Natural killer cell (primary cell): ENCODE results near the gene LRP4. TPM values are rescaled to one million over a fixed set of nuclear protein-coding genes. Genes with fewer than 3 reads are reported as not detected.

ENCODE experiments used
- ATAC-seq, 3 donors: fragments of 150-1000 bp in 2 of 3; fragments of 200-7000 bp in 1 of 3; cut with Tn5 transposase; 1 replicate in 1 of 3; 2 replicates in 2 of 3; pipeline ENCODE4 v1.10.0; 2021; ENCODE audit warnings: mild to moderate bottlenecking in 2 of 3, moderate library complexity in 2 of 3
- DNase-seq, 2 donors: peaks; one replicate each; pipeline versions ENCODE4 v3.0.0 to v3.0.0-alpha.2; 2013 to 2021; ENCODE audit warnings: mixed read lengths in 1 of 2
- H3K27ac ChIP-seq: one replicate; pipeline ENCODE4 v1.5.1; 2013; ENCODE audit warnings: mild to moderate bottlenecking, low read length
- H3K27me3 ChIP-seq: one replicate; pipeline ENCODE4 v1.6.1; 2013; ENCODE audit warnings: low read length; ENCODE audit not compliant: control insufficient read depth, insufficient read depth
- H3K36me3 ChIP-seq: one replicate; pipeline ENCODE4 v1.6.1; 2013; ENCODE audit warnings: low read length; ENCODE audit not compliant: control insufficient read depth, insufficient read depth
- H3K4me1 ChIP-seq: one replicate; pipeline ENCODE4 v1.6.1; 2013; ENCODE audit warnings: low read length; ENCODE audit not compliant: control insufficient read depth, insufficient read depth
- H3K4me3 ChIP-seq: one replicate; pipeline ENCODE4 v1.5.1; 2013; ENCODE audit warnings: low read length
- H3K9me3 ChIP-seq: one replicate; pipeline ENCODE4 v1.6.1; 2013; ENCODE audit warnings: low read length; ENCODE audit not compliant: control insufficient read depth, insufficient read depth
- H3K27ac Mint-ChIP-seq, 2 donors: one replicate each; pipeline ENCODE4 v1.8.0; 2022; ENCODE audit warnings: mild to moderate bottlenecking in 2 of 2, mixed read lengths in 2 of 2, moderate library complexity in 1 of 2
- H3K27me3 Mint-ChIP-seq, 2 donors: one replicate each; pipeline ENCODE4 v1.8.0; 2022; ENCODE audit warnings: low read depth in 2 of 2, mixed read lengths in 2 of 2
- H3K36me3 Mint-ChIP-seq: one replicate; pipeline ENCODE4 v1.8.0; 2022; ENCODE audit warnings: mixed read lengths
- H3K4me1 Mint-ChIP-seq, 2 donors: one replicate each; pipeline ENCODE4 v1.8.0; 2022; ENCODE audit warnings: mixed read lengths in 2 of 2
- H3K4me3 Mint-ChIP-seq: one replicate; pipeline ENCODE4 v1.8.0; 2022; ENCODE audit warnings: mild to moderate bottlenecking, moderate library complexity, mixed read lengths
- H3K9me3 Mint-ChIP-seq, 2 donors: one replicate each; pipeline ENCODE4 v1.8.0; 2022; ENCODE audit warnings: mixed read lengths in 2 of 2
- WGBS: methylation state at CpG from one replicate; pipeline ENCODE4 v1.1.7; 2013; ENCODE audit warnings: missing lambda C conversion rate; ENCODE audit not compliant: insufficient coverage; 5-methylcytosine and 5-hydroxymethylcytosine counted together
- intact Hi-C: fragments of 100-400 bp; cut with micrococcal nuclease; formaldehyde crosslinking; loops from one replicate; pipeline ENCODE4 v1.14.2; 2022
- total RNA-seq, 4 donors: library from RNA; stranded (reverse); fragments of 120-200 nt in 1 of 4; gene quantifications; one replicate each; pipeline versions ENCODE4 v1.2.3 to v1.2.4, GENCODE V29; 2013 to 2022
- TF ChIP-seq, protein P1 (sequence below): fragments of 200-600 bp; IDR thresholded peaks from one replicate; pipeline ENCODE4 v1.8.0; 2022; ENCODE audit warnings: antibody characterized with exemption

The LRP4 gene
- total RNA-seq, 3 donors from 2014 or later (not counting 1 experiment from before 2014, with no cell fraction given): not detected

DNA sequence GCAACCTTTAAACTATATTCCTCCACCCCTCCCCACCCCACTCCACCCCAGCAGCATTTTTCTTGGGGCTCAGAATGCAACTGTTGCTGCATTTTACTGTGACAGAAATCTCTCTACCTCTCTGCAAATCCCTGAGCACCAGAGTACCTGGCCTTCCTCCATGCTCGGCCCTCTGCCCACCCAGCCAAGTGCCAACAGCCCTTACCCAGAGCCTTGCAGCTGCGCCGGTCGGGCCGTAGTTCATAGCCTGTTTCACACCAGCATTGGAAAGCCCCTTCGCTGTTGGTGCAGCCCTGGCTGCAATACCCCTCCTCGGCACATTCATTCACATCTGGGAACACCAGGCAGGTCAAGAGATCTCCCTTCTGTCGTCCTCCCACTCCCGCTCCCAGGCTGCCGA, 23.4 kb downstream of the LRP4 start:
- Mint-ChIP-seq H3K9me3 (no peaks in the 10 kb centered on the region), H3K4me3 (no peak overlapping the region), H3K27me3 (peaks cover 0 to under 1% of the 10 kb centered on the region in 2 donors), H3K27ac (no peak overlapping the region), H3K4me1 (no peaks in the 10 kb centered on the region), H3K36me3 (no peaks in the 10 kb centered on the region)
- DNase-seq: no peak
- Histone ChIP-seq H3K27me3 (no peaks in the 10 kb centered on the region), H3K4me3 (no peak overlapping the region), H3K27ac (no peak overlapping the region), H3K9me3 (no peaks in the 10 kb centered on the region), H3K36me3 (no peaks in the 10 kb centered on the region), H3K4me1 (no peaks in the 10 kb centered on the region)
- WGBS: 93% methylated on average over 10 of the region's 10 CpGs
- TF ChIP-seq, protein P1, sequence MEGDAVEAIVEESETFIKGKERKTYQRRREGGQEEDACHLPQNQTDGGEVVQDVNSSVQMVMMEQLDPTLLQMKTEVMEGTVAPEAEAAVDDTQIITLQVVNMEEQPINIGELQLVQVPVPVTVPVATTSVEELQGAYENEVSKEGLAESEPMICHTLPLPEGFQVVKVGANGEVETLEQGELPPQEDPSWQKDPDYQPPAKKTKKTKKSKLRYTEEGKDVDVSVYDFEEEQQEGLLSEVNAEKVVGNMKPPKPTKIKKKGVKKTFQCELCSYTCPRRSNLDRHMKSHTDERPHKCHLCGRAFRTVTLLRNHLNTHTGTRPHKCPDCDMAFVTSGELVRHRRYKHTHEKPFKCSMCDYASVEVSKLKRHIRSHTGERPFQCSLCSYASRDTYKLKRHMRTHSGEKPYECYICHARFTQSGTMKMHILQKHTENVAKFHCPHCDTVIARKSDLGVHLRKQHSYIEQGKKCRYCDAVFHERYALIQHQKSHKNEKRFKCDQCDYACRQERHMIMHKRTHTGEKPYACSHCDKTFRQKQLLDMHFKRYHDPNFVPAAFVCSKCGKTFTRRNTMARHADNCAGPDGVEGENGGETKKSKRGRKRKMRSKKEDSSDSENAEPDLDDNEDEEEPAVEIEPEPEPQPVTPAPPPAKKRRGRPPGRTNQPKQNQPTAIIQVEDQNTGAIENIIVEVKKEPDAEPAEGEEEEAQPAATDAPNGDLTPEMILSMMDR: no peak
- no peak for ATAC-seq
- intact Hi-C loops: no loop called here

DNA sequence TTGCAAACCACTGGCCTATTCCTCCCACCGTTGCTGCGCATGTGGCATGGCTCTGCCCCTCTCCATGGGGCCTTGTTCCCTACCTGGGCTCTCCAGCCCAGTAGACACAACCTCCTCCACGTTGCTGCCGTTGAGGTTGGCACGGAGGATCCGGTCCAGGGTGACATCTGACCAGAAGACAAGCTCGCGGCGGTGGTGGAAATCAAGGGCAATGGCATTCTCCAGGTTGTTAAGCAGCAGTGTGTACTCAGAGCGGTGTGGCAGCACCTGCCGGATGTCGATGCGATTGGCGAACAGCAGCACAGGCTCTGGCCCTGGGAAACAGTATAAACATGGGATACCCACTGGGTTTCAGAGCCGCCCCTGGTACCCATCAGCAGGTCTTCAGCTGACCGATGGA, 23.8 kb downstream of the LRP4 start:
- H3K9me3 ChIP-seq: no peaks in the 10 kb centered on the region
- Mint-ChIP-seq H3K4me1 (no peaks in the 10 kb centered on the region), H3K9me3 (no peaks in the 10 kb centered on the region), H3K36me3 (no peaks in the 10 kb centered on the region), H3K4me3 (no peak overlapping the region), H3K27me3 (peaks cover 0 to 5% of the 10 kb centered on the region in 2 donors), H3K27ac (no peak overlapping the region)
- no peaks in the 10 kb centered on the region for H3K27me3 ChIP-seq
- H3K4me1 ChIP-seq: no peaks in the 10 kb centered on the region
- no peak overlapping the region for H3K27ac ChIP-seq
- intact Hi-C loops: no loop called here
- WGBS: 95% methylated on average over 16 of the region's 16 CpGs
- H3K4me3 ChIP-seq: no peak overlapping the region
- H3K36me3 ChIP-seq: no peaks in the 10 kb centered on the region
- DNase-seq (no peak), ATAC-seq (no peak)
- TF ChIP-seq, protein P1: no peak

DNA sequence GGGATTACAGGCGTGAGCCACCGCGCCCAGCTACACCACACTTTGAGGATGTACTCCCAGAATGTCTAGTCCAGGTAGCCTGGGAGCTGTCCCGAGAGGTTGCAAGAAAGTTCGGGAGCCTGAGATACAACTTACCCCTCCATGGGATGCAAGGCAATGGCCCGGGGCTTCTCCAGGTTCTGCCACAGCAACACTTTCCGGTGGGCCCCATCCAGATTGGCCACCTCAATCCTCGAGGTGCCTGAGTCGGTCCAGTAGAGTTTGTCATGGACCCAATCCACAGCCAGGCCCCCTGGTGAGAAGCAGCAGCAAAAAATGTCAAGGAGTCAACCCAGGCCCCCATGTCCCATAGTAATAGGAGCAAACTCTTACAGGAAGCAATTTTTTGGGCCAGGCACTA, 25.5 kb downstream of the LRP4 start:
- no peaks in the 10 kb centered on the region for H3K4me1 ChIP-seq
- ATAC-seq (no peak), DNase-seq (no peak)
- H3K27me3 ChIP-seq: no peaks in the 10 kb centered on the region
- Mint-ChIP-seq H3K4me1 (no peaks in the 10 kb centered on the region), H3K27me3 (peaks cover 3 to 9% of the 10 kb centered on the region in 2 donors), H3K36me3 (no peaks in the 10 kb centered on the region), H3K9me3 (no peaks in the 10 kb centered on the region), H3K4me3 (no peak overlapping the region), H3K27ac (no peak overlapping the region)
- intact Hi-C loops: no loop called here
- H3K4me3 ChIP-seq: no peak overlapping the region
- no peaks in the 10 kb centered on the region for H3K9me3 ChIP-seq
- WGBS: 90% methylated on average over 9 of the region's 9 CpGs
- no peak overlapping the region for H3K27ac ChIP-seq
- TF ChIP-seq, protein P1: no peak
- no peaks in the 10 kb centered on the region for H3K36me3 ChIP-seq

DNA sequence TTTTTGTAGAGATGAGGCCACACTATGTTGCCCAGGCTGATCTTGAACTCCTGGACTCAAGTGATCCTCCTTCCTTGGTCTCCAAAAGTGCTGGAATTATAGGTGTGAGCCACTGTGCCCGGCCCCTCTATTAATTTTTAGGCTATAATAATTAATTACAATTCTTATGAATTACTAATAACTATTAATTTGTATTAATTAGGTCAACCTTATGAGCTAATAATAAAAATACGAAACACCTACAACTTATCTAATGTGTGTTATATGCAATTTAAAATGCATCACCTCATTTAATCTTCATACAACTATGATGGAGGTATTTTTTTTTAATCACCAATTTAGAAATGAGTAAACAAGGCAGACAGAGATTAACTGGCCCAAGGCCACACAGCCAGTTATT, 26.2 kb downstream of the LRP4 start:
- TF ChIP-seq, protein P1: no peak
- no peak overlapping the region for H3K27ac ChIP-seq
- Mint-ChIP-seq H3K27me3 (peaks cover 3 to 11% of the 10 kb centered on the region in 2 donors), H3K36me3 (no peaks in the 10 kb centered on the region), H3K4me3 (no peak overlapping the region), H3K4me1 (no peaks in the 10 kb centered on the region), H3K27ac (no peak overlapping the region), H3K9me3 (no peaks in the 10 kb centered on the region)
- ATAC-seq: no peak
- H3K4me3 ChIP-seq: no peak overlapping the region
- no CpG with 5 or more reads among the region's 2 CpGs for WGBS
- intact Hi-C loops: no loop called here
- no peak for DNase-seq
- H3K36me3 ChIP-seq: no peaks in the 10 kb centered on the region
- H3K4me1 ChIP-seq: no peaks in the 10 kb centered on the region
- no peaks in the 10 kb centered on the region for H3K27me3 ChIP-seq
- no peaks in the 10 kb centered on the region for H3K9me3 ChIP-seq
